SW 1271 (cell line): ENCODE data around the gene ATG3.
"Not testable (repeated sequence)": the region's sequence is repeated elsewhere in the genome, so short reads cannot be mapped to it uniquely, and the experiment has no call there.

Source experiments
- DNase-seq, 2 experiments: peaks; one replicate each; lab custom pipeline; 2025; lab: John Stamatoyannopoulos, UW

ATG3 gene

GRCh38 chr3:112498914-112499711 is 62.6 kb downstream of the ATG3 start, which contains the start of gene BTLA:
TSS of gene BTLA (minus strand) at chr3:112499472. CDS start at chr3:112499358, 114 bp downstream.
- no peak for DNase-seq

GRCh38 chr3:112497897-112498548 is 63.7 kb downstream of the ATG3 start:
- DNase-seq: no peak

DNA sequence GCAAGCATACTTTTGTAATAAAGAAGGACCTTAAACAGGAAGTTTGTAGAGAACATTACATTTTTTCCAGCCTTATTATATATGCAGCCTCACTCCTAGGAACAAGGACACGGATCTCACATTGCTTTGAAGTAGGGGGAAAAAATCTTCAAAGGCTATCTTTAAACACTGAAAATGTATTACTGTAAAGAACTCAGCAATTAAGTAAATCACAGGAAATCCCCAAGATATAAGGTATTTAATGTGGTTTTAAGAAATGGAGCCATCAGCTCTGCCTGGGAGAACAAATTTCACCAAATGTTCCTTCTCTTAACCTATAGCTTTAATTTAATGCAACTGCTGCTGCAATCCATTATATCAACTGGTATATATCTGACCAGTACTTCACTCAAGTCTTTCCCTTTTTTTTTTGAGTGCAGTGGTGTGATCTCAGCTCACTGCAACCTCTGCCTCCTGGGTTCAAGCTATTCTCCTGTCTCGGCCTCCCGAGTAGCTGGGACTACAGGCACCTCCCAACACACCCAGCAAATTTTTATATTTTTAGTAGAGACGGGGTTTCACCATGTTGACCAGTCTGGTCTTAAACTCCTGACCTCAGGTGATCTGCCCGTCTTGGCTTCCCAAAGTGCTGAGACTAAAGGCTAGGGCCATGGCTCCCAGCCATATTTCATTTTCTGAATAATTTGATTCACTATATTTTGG is 65.2 kb downstream of the ATG3 start:
- DNase-seq: no peak

- not testable (repeated sequence) for DNase-seq
Measured at GRCh38 chr3:112494448-112494767, 67.4 kb downstream of the ATG3 start.

- no peak for DNase-seq
Measured at GRCh38 chr3:112492124-112492523, 69.6 kb downstream of the ATG3 start.

DNA sequence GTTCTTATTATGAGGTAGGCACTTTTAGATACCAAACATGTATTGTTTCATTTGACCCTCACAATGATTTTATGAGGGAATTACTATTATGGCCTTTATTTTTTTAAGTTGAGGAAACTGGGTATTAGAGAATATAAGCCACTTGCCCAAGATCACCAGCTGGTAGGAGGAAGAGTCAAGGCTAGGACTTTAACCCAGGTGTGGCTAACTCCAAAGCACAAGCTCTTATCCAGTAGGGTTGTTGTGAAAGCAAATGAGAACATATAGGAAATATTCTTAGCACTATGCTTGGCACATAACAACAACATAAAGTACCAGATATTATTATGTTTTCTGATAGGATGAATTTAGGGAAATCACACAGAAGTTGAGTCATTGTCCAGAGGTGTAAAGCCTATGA is 70.4 kb downstream of the ATG3 start:
- no peak for DNase-seq

GRCh38 chr3:112489674-112490479 is 71.9 kb downstream of the ATG3 start:
- DNase-seq: no peak

DNA sequence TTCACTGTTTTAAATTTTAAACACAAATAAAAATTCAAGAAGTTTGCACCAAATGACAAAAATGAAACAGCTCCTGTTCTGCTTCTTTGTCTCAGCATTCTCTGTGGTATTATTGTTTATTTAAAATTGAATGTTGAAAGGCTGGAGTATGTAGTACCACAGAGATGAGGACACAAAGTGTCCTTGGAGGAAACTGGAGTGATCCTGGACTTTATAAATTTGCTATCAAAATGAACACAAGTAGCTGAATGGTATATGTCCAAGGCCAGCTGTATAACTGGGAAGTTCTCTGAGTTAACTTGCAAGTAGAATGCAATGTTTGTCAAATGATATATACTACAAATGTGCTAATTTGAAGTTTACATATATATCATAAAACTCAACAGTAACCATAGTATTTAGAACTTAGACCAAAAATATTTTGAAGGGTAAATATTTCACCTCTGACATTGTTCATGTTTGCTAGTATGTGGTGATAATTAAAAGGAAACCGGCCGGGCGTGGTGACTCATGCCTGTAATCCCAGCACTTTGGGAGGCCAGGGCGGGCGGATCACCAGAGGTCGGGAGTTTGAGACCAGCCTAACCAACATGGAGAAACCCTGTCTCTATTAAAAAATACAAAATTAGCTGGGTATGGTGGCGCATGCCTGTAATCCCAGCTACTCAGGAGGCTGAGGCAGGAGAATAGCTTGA is 74.8 kb downstream of the ATG3 start:
- no peak for DNase-seq

GRCh38 chr3:112484352-112484751 is 77.4 kb downstream of the ATG3 start:
- DNase-seq: no peak

- DNase-seq: no peak
Measured at GRCh38 chr3:112482675-112483074, 79.1 kb downstream of the ATG3 start.
